ENCODE measurements around the gene KRT76.

DNA sequence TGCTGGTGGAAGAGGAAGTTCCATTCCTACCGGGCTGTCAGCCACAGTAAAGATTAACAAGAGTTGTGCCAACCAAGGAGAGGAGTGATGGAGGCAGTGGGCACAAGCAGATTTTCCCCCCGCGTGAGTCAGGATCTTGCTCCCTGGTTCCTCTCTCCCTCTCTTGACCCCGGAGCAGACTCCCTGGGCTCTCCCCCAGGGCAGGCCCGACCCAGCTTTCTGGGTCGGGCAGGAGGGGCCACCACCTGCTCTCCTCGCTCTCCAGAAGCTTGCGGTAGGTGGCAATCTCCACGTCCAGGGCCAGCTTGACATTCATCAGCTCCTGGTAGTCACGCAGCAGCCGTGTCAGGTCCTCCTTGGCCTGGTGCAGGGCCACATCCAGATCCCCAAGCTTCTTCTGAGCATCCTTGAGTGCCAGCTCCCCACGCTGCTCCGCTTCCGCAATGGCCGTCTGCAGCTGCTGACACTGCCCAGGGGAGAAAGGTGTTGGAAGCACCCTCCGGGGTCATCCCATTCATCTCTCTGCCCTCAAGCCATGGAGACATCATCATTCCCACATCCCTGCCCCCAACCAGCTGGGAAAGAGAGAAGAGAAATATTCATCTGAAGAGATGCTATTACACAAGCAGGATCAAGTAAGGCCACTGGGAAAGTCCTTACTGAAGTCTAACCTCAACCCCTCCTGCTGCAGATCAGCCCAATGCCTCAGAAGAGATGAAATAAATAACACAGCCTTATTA is 45.8 kb upstream of the KRT76 start:
- TF ChIP-seq, protein P1, sequence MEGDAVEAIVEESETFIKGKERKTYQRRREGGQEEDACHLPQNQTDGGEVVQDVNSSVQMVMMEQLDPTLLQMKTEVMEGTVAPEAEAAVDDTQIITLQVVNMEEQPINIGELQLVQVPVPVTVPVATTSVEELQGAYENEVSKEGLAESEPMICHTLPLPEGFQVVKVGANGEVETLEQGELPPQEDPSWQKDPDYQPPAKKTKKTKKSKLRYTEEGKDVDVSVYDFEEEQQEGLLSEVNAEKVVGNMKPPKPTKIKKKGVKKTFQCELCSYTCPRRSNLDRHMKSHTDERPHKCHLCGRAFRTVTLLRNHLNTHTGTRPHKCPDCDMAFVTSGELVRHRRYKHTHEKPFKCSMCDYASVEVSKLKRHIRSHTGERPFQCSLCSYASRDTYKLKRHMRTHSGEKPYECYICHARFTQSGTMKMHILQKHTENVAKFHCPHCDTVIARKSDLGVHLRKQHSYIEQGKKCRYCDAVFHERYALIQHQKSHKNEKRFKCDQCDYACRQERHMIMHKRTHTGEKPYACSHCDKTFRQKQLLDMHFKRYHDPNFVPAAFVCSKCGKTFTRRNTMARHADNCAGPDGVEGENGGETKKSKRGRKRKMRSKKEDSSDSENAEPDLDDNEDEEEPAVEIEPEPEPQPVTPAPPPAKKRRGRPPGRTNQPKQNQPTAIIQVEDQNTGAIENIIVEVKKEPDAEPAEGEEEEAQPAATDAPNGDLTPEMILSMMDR (IDR thresholded peaks at IDR 0.05; ENCODE audit: insufficient read depth, low read length) = no peak
- TF ChIP-seq GABPA (IDR thresholded peaks at IDR 0.05; ENCODE audit: low read depth) (no peak), POLR2AphosphoS5 (IDR thresholded peaks at IDR 0.05; ENCODE audit: low read depth) (no peak)

Measured in HL-60 (cell line).